ENCODE measurements around the gene SLC27A2. TPM values are rescaled to one million over a fixed set of nuclear protein-coding genes. Genes with fewer than 3 reads are reported as not detected.
A peak's percentile ranks its signal among the peaks of the same experiment; 100 is the strongest.

Gene SLC27A2
- polyA plus RNA-seq, 1 donor: 0.39 TPM

DNA sequence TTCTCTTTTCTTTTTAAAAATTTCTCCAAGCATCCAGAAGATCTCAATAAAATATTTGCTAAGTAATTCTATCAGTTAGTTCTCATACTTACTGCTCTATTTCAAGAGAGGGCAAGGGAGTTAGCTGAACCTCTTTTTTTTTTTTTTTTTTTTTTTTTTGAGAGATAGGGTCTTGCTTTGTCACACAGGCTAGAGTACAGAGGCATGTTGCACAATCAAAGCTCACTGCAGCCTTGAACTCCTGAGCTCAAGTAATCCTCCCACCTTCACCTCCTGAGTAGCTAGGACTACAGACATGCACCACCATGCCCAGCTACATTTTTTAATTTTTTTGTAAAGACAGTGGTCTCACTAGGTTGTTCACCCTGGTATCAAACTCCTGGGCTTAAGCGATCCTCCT lies 62.2 kb downstream of the SLC27A2 start:
- no peak for DNase-seq

DNA sequence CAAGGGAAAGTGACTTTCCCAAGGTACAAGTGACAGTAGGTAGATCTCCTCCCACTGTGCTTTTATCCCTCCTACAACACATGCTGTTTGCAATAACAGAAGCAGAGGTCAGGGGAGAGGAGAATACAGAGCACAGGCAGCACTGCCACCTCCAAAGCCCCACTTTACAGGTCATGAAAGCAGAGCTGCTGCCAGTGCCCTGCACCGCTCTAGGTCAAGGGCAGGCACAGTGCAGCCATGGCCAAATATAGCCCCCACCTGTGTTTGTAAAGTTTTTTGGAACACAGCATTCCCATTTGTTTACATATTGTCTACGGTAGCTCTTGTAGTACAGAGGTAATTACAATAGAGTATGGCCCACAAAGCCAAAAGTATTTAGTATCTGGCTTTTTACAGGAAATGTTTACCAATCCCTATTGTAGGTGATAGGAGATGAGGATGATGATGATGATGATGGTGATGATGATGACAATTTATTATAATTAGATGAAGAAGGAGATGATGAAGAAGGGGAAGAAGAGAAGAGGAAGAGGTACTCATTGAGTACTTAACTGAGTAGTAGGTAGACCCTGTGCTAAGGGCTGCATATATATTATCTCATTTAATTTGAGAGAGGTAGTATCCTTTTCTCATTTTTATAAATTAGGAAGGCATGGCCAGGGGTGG lies 63.1 kb downstream of the SLC27A2 start:
- DNase-seq: no peak

DNA sequence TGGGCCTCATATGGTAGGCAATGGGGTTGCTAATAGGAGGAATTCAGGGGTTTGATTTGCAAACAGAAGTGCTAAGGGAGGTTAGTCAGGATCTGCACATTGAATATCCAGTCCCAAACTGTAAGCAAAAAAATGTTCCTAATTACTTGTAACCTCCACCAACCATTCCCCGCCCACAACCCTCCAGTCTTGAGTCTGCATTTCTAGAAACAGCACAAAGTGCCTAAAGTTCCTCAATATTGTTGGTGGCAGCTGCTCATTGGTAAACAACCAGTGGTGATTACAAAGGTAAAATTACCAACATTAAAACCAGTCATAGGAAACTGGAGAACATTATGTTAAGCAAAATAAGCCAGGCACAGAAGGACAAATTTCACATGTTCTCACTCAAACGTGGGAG lies 64.6 kb downstream of the SLC27A2 start:
- no peak for DNase-seq

DNA sequence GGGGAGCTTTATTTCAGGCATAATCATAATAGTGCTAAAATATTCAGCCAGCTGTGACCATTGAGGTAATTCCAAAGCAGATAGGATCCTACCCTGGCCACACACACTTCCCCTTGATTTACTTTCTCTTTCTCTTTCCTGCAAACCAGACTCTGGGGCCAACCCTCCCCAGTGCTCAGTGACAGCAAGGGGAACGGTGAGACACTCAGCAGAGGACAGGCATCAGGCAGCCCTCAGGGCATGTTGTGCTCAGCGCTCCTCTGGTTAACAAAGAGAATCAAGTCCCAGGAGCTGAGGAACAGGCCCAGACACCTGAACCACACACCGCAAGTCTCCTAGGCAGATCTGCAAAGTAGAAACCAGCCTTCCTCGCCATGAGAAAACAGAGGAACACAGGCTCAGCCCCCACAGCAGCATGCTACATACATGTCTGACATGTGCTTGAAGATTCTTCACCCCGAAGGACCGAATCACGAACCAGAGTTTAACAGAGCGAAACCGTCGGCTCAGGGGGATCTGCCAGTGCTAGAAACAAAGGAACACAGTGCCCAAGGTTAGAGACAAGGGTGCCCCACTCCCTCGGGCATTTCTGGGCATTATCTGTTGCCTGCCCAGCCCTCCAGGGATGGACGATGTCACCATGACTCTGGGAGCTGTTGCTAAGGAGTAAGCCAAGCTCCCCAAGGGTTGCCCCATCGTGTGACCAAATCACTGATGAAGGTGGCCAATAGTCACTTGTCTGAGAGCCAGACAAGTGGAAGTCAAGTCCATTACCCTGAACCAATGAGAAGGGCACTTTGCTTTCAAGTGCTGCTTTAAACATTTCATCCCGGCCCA lies 66.0 kb downstream of the SLC27A2 start:
- DNase-seq: peak; percentile 4

DNA sequence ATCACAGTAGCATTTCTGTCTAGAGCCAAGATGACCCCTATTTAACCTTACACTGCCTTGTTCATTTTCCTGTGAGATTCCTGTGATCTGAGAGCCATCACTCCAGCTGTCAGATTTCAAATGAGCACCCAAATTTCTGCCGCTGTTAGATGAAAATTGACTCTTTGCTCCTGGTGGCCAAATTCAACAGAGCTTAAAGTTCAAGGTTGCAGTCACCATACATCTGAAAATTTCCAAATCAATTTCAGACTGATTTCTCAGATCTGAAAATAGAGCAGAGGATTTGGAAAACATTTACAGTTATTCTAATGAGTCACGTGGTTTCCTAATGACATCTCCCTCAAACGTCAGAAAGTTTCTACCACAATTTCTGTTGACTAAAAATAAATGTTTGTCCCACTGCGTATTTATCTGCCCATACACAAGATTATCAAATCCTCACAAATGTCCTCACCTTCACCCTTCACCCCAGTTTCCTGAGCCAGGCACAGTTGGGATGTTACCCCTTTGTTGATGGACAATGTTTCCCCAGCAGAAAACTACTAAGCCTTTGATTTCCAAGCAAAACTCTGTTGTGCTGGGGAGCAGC lies 67.1 kb downstream of the SLC27A2 start:
- DNase-seq: no peak

DNA sequence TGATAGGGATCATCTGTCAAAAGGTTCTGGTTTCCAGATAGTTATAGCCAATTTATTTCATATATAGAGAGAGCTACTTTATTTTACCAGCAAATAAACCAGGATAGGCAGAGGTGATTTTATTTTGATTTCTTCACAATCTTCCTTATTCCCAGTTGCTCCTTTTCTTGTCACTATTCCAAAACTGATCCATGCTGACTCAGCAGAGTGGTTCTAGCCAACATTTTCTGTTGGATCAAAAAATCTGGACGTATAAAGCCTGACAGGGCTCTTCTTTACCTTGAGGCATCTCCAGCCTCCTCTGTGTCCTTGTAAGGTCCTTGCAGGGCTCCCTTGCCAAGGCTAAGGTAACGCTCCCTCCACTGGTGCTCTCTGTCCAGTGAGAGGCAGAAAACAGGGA lies 67.7 kb downstream of the SLC27A2 start:
- DNase-seq: no peak

DNA sequence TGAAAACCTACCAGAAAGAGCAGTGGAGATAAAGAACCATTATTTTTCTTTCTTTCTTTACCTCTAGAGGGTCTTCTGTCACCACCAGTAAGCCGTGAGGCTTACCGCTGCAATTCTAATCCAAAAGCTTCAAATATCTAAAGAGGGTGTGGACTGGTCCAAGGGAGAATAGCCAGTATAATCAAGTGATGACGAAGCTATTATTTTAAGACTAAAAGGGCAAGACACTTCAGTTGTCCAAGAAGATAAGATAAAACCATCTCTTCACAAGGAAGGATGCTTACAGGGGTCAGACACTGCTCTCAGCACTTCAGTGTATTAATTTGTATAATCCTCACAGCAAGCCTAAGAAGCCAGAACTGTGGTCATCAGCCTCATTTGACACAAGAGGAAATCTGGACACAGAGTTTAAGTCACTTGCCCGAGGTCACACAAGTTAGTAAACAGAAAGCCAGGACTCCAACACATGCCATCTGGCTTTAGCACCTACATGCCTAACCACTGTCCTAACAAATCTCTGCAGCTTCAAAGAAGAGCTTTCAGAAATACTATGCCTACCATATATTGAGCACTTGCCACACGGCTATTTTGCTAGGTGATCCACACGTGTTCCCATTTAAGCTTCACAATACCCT lies 68.9 kb downstream of the SLC27A2 start:
- no peak for DNase-seq

DNA sequence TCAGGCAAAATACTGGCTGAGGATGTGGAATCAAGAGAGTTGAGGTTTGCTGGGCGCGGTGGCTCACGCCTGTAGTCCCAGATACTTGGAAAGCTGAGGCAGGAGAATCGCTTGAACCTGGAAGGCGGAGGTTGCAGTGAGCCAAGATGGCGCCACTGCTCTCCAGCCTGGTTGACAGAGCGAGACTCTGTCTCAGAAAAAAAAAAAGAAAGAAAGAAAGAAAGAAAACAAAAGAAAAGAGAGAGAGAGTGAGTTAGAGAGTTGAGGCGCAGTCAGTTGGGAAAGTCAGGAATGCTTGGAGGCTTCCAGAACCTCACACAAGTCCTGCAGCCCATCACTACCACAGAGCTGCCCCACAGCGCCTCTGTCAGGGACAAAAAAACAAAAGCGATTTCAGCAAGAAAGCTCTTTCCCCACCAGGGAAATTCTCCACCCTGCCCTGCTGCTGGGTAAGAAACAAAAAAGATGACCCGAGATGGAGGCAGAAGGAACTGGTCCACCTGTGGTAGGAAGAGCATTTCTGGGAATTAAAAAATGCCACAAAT lies 69.7 kb downstream of the SLC27A2 start:
- DNase-seq: no peak

DNA sequence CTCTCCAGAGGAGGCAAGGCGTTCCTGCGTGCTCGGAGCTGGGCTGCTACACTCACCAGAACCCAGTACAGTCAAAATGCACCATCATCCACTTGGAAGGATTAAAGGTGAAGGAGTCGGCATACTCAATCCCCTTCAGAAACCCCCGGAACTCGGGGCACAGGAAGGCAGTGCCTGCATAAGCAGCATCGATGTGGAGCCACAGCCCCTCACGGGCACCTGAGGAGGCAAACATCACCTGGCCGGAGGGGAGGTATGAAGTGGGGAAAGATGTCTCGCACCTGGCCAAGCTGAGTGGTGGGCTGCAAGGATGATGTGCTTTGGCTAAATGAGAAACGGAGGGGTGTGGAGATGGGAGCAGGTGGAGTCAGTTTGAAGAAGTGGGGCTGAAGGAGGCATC lies 70.6 kb downstream of the SLC27A2 start:
- no peak for DNase-seq

DNA sequence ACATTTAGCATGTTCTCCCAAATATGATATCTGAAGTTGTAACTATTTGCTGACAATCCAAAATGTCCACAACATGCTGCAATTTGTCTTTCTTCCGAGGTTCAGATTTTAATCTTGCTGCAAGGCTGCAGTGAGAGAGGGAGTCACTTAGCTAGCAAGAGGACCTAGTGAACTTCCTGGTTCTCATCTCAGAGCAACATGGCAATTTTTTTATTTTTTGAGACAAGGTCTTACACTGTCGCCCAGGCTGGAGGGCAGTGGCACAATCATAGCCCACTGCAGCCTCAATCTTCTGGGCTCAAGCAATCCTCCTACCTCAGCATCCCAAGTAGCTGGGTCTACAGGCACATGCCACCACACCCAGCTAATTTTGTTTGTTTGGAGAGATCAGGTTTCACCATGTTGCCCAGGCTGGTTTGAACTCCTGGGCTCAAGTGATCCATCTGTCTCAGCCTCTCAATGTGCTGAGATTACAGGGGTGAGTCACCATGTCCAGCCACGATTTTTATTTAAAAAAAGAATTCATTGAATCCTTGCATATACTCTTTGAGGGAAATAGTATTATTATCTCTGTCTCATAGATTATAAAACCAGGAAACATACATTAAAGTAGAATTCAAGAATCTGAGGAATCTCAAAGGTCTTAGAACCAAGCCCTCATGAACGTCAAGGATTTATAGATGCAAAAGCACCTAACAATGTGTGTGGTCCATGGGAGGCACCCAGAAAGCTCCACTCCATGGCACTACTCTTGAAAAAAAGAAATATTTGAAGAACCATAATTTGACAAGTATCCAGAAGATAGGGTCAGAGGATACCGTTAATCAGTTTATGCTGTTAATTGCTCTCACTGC lies 74.4 kb downstream of the SLC27A2 start:
- no peak for DNase-seq

DNA sequence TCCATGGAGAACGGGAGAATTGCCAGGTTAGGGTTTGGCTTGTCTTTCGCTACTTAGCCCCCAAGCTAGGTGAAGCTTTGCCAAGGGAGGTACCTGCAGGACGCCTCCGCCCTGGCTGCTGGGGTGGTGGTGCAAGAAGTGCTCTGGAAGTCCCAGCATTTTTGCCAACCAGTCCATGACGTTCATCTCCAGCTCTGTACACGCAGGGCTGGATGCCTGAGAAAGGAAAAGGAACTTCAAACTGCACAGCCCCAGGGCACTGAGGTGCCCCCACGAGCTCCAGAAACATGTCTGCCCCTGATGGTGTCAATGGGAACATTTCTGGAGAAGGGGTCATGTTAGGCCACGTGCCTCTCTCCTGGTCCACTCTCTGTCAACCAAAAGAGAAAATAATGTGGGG lies 75.3 kb downstream of the SLC27A2 start:
- no peak for DNase-seq

DNA sequence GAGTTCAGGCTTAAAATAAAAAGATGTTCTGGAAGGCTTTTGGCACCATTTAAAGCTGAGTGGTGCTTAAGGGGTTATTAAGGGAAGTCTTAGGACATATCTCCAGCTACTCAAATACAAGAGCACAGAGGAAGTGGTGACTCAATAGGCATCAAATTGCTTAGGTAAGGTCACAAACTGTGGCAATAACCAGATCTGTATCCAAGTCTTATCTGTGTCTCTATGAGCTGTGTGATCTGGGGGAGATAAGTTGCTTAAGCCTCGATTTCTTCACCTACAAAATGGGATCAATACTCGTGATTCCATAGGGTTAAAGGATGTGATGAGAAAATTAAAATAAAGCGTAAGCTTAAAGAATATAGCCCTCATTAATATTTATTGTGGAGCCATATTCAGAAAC lies 75.9 kb downstream of the SLC27A2 start:
- no peak for DNase-seq

DNA sequence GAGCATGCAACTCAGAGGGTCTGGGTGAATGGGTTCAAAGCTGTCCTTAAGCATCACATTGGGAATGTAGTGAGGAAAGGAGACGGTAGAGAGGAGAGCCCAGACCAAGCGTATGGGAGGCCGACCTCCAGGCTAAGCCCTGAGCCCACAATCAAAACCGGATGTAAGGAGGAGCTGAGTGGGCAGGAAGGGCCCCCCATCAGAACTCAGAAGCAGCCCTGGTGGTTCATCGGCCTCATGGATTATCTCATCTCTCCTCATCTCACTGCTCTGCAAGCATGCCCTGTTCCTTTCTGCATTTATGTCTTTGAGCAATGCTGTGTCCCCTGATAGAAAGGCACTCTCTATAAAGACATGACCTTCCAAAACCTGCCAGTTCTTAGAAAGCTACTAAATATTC lies 77.3 kb downstream of the SLC27A2 start:
- no peak for DNase-seq

DNA sequence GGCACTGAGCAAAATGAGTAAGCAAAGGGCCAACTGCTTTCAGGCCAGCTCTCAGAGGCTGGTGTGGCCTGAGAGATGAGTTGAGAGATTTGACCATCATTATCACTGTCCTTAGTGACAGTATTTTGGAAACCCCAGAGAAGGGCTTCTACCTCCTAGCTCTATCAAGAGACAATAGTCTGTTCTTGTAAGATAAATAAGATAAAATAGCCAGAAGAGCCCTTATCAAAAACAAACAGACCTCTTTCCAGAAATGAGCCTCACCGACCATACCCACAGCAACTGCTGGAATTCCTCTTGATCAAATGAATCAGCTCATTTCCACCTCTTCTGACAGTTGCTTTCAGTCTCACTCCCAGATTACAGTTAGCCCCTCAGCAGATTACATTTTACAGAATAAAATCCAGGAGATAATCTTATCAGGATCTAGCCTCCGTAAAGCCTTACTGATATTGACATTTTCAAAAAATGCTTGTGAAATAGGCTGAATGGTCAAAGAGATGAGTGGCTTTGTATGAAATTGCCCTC lies 79.0 kb downstream of the SLC27A2 start:
- no peak for DNase-seq

DNA sequence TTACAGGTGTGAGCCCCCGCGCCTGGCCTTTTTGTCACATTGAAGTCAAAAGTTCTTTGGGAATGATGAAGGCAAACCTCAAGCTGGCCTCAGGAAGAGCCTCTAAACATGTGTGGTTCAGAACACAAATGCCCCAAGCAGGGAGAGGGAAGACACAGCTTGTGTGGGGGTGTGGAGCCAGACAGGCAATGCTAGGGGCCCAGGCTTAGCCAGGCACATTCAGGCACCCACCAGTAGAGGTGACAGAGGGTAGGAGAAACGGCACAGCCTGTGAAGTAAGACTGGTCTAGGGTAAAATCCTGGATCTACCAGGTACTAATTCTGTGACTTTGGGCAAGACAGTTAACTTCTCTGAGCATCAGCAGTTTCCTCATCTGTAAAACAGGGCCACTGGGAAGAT lies 80.0 kb downstream of the SLC27A2 start:
- no peak for DNase-seq

DNA sequence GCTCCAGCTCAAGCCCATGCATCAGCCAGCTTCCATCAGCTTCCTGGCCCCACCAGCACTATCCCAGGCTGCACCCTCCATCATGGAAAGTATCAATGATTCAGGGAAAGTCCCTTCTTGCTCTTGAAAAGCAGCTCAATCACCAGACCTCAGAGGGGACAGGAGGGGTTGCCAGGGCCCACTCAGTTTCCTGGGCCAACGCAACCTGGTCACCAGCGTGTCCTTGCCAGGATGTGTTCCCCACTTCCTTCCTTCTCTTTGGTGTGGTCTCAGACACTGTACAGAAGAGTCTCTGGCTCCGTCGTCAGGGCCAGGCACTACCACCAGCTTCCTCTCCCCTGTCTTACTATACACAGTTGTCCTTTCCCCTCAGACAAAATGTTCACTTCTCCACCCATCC lies 80.5 kb downstream of the SLC27A2 start:
- no peak for DNase-seq

DNA sequence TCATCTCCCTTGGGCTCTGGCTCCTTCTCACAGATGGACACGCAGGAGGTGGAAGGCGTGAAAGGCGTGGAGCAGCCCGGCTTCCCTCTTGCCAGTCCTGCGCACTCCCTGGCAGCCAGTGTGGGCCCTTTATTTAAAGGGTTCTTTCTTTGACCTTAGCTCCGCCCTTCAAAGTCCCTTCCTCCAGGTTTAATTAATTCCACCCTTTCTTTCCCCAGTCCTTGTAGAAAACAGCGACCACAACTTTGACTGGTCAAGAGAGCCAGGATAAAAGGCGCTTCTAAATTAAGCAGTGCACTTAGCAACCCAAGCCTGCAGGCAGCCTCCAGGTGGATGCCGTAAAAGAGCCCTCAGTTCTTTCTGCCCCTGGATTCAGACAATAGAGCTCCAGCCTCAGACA lies 83.6 kb downstream of the SLC27A2 start, which contains the start of gene HDC:
TSS of gene HDC (minus strand) at position 107 of the 400 bp plus-strand sequence. CDS start at position 4, 103 bp downstream.
- no peak for DNase-seq

DNA sequence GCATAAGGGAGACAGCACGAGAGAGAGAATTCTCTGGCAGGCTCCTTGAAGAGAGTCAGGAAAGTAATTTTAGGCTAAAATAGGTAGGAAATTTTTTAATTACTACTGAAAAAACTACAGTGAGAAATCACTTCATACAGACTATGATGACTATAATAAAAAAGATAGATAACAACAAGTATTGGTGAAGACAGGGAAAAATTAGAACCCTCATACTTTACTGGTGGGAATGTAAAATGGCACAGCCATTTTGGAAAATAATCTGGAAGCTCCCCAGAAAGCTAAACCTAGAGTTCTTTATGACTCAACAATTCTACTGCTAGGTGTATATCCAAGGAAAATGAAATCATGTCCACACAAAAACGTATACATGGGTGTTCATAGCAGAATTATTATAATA lies 85.6 kb downstream of the SLC27A2 start:
- no peak for DNase-seq

DNA sequence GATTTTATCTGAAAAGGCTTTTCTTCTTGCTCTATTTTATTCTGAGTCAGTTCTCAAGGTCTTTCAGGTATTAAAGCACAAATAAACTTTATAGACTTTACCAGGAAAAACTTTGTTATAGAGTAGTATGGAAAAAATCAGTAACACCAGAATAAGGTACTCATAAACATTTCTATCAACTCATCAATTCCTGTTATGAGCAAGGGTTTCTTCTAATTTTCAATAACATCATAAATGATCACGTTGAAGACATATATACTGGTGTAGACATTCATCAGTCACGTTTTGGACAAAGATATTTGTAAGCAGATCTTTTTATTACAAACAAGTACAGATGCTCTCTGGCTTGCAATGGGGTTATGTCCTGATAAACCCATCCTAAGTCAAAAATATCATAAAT lies 93.1 kb downstream of the SLC27A2 start:
- no peak for DNase-seq

DNA sequence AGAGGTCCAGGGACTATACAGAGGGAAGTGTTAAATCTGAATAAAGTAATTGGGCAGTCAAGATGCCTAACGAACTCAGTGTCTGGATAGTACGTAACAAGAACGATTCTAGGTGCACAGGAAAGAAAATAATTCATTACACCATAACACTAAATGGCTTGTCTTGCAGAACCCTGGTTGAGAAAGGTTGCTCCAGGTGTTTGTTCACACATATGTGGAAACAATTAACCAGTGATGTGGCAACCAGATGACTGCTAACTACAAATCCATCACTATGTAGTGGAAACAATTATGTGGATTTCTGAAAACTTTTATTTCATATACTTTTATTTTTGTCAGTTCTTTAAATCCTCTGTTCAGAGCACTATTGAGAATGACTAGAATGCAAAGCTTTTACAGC lies 93.9 kb downstream of the SLC27A2 start:
- no peak for DNase-seq

DNA sequence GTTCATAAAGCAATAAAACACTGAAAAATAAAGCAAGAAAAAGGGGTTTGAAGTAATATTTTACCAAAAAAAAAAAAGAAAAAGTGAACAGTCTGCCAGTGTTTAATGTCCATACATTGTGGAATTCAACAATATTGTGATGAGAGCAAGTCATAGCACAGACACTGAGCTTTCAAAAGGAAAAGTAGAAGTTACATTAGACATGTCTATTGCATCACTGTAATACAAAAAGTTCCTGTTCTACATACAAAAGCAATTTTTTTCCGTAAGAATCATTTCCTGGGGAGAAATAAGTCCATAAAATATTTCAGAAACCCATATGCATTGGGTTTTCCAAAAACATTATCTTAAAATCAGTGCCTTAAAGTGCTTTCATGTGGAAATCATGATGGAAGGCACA lies 95.4 kb downstream of the SLC27A2 start:
- peak; percentile 4 for DNase-seq

DNA sequence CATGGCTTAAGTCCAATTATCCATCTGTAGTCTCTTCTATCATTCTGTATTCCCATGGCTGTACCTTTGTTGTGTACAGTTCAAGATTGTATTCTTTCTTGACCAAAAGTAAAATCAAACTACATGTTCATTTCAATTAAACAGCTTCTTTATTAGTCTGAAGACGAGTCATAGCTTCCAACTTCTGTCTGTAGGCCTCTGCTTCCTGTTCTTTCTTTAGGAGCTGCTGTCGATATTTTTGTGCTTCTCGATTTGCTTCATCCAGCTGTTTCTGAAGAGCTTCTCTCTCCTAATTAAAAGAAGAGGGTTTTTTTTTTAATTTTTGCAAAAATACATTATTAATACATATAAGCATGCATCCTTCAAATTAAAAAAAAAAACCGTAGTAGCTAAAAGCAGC lies 96.5 kb downstream of the SLC27A2 start:
- DNase-seq: no peak

Data from hindlimb muscle (tissue), 1 donor.